ENCODE data around the gene RASSF5.
A peak's percentile ranks its signal among the peaks of the same experiment; 100 is the strongest.

RASSF5 gene

DNA sequence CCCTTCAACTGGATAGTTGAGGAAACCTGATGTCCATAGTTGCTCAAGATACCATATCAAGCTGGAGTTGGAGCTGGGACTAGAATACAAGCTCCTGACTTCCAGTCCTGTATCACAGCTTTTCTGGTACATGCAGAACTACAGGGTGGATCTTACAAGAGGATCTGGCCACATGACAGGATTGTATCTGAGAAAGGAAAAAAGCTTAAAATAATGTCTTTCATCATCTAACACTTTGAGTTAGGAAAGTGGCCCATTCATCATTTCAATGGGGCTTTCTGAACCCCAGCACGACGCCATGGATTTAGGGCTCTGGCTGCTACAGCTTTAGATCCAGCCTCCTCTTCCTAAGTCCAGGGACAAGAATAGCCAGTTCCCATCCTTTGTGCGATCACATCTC lies 46.9 kb downstream of the RASSF5 start:
- DNase-seq: no peak

- DNase-seq: no peak
Observed at GRCh38 chr1:206554701-206555472, 47.6 kb downstream of the RASSF5 start.

DNA sequence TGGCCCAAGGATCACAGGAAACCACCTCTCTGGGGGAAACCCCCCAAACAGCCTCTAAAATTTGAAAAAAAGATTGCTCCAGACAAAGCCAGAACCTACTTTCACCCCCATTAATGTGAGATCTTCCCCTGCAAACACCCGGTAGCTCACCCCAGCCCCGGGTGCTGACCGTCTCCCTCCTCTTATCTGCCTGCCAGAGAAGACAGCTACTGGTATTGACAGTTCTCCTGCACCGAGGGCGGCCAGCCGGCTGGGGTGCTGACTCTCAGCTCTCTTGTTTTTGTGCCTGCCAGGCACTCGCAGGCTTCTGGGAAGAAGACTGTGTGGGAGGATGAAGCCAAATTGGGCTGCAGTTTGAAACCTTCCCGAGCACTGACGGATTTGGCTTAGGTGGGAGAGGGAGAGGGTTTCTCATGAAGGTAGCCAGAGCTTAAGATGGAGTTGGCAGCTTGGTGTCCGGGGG lies 48.2 kb downstream of the RASSF5 start:
- DNase-seq: no peak

- DNase-seq: peak; percentile 47
Observed at GRCh38 chr1:206556047-206556749, 48.9 kb downstream of the RASSF5 start.

DNA sequence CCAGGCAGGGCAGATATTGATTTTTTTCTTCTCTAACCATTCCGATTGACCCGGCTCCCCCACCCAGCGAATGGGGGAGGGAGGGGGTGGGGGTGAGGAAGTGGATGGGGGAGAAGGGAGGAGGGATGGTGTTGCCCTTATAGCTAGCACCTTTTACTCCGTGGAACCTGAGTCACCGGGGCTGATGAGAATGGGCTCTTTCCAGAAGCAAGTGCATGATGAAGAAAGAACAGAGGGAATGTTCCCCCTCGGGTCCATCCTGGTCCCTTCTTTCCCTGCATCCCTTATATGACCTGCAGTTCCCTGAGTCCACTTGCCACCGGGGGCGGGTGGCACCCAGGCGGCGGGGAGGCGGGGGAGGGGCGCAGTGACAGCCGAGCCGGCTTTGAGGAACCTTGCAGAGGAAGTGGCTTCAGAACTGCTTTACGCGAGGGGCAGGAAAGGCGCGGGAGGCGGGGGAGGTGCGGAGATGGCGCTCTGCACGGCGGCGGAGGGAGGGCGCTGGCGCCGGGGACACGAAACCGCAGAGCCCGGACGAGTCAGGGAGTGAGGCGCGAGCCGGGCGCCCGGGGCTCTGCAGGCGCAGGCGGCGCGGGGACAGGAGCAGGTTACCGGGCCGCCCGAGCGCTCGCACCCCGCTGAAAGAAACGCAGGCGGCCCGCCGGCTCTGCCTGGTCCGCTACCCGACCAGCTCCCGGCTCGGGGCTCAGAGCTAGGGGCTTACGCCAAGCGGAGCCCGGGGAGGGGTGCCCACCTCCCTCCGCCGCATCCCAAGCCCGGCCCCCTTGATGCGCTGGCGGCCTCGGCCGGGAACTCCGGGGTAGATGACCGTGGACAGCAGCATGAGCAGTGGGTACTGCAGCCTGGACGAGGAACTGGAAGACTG lies 49.7 kb downstream of the RASSF5 start:
- peak; percentile 64 for DNase-seq

DNA sequence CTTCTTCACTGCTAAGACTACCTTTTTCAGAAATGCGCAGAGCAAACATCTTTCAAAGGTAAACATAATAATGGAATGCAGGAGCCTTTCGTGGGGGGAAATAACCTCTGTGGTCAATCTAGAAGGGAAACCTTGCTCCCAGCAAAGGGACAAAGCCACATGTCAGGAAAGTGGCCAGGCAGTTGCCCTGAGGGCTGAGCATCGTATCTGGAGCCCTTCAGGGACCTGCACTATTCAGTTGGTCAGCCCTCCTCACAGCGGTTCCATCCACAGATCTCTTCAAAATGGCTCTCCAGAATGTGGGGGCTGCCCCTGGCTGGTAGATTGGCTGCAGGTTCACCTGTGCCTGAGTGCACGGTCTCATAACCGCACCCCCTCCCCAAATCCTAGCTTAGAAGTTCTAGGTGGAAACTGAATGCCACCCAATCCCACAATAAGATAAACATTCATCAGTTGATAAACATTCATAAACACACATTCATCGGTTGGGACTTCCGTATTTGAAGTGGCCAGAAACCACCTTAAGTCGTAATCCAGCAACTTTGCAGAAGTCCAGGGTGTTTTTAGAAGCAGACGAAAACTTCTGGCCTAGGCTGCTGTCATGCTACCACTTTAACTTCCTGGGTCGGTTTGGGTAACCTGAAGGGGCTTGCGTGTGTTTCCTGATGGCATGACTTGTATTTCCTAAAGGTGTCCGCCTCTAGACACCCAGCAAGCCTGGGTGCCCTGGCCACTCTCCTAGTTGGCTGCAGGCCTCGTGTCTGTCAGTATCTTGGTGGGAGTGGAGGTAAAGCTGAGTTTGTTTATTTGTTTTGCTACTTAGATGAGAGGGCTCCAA lies 50.5 kb downstream of the RASSF5 start:
- DNase-seq: peak; percentile 49

DNA sequence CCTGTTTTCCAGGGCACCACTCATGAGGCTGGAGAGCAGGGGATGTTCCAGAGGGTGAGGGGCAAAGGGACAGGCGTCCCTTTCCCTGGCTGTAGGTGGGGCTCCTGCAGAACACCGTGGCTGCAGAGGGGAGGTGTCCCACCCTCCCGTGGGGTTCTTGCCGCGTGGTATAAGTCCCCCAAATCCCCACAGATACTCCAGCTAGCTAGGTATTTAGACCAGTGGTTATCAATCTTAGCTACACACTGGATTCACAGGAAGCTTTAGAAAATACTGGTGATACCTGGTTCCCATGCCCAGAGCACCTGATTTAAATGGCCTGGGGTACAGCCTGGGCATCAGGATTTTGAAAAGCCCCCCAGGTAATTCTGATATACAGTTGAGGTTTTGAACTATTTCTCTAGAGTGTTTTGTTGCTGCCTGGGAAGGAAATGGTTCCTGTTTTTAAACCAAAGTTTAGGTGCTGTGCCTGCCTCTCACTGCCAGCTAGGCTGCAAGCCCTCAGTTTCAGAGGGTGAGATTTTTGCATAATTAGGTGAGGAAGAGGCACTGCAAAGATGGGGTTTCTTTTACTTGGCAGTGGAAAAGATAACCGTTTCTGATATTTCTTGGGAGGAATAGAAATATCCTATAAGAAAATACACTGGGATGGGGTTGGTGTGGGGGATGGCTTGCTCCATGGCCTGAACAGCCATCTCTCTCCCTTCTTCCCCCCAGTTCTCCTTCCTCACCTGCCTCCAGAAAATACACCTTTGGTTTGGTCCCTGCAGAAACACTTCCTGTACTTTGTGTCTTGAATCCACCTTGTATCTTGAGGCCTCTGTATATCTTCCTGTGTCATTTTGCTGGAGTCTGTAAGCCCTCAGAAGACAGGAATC lies 51.7 kb downstream of the RASSF5 start:
- DNase-seq: no peak

DNA sequence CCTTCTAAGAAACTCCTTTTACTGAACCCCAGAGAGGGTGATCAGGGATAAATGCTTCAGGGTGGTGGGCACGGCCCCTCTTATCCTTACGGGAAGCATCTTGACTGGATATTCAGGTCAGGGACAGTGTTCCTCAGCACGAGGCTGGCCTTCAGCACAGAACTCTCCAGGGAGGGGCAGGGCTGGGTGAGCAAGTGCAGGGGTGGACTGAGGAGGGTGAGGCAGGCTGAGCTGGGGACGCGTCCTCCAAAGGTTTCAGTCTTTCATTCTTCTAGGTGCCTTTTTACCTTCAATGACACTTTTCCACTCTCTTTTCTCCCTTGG lies 52.3 kb downstream of the RASSF5 start:
- no peak for DNase-seq

DNA sequence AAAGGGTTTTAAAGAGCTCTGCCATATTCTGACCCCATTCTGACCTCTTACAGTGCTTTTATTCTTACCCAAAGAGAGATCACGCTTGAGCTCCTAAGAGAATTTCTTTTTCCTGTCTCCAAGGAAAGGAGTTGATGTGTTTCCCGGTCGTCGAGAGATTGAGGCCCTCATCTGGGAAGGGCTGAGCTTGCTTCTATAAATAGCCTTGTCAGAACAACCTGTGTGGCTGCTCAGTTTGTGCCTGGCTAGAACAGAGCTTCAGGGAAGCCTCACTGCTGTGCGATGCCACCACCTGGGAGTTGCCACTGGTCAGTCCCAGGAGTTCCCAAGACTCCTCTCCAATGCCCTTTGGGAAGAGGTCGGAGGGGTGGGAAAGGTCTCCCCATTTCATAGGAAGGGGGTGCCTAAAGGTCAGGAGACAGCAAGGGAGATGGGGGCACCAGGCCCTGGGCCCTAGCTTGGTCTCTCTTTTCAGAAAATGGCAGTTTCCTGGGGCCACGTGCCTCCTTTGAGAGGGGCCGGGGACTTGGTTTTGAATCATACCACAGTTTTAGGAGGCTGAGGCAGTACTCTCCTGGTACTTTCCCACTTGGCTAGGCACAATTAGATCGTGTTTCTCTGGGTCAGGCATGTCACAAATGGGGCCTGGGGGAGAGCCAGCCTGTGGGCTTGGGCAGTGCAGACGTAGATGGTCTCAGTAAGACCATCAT lies 52.8 kb downstream of the RASSF5 start:
- DNase-seq: peak; percentile 37

- no peak for DNase-seq
Observed at GRCh38 chr1:206563367-206564207, 56.3 kb downstream of the RASSF5 start.

- no peak for DNase-seq
Observed at GRCh38 chr1:206565995-206566394, 58.7 kb downstream of the RASSF5 start.

DNA sequence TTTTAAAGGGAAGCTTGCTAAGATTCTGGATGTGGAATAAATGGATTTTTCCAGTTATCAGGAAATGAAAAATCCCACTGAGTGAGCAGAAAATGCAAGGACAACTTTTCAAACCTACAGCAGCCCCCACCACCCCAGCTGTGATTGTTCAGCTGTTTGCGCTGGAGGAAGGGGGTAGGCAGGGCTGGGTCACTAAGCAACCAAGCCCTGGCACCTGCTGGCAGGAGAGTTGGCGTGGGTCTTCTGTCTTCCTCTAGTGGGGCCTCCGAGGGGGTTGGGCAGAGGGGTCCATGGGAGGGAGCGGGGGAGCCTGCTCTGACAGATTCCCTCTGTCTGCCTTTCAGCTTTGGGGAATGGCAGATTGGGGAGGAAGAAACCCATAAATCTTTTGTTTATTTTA lies 59.7 kb downstream of the RASSF5 start:
- peak; percentile 25 for DNase-seq

GRCh38 chr1:206568256-206568655 lies 60.9 kb downstream of the RASSF5 start:
- DNase-seq: no peak

GRCh38 chr1:206568779-206569352 lies 61.5 kb downstream of the RASSF5 start:
- DNase-seq: no peak

DNA sequence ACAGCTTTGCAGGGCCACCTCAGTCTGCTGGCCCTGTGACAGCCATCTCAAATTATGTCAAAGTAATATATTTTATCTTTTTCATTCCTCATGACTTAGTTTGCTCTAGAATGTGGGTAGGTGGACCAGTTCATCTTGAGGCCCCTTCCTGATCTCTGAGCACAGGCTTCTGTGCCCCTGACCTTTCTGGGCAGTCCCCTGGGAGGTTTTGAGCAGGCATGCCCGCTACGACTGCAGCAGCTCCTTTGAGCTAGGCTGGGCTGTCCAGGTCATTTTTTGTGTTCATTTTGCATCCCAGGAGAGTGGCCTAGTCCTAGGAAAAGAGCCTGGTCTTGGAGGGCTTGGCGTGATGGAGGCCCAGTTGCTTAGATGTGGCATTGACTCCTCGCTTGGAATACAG lies 62.2 kb downstream of the RASSF5 start:
- DNase-seq: no peak

- no peak for DNase-seq
Observed at GRCh38 chr1:206570529-206570928, 63.2 kb downstream of the RASSF5 start.

GRCh38 chr1:206572835-206573234 lies 65.5 kb downstream of the RASSF5 start:
- no peak for DNase-seq

DNA sequence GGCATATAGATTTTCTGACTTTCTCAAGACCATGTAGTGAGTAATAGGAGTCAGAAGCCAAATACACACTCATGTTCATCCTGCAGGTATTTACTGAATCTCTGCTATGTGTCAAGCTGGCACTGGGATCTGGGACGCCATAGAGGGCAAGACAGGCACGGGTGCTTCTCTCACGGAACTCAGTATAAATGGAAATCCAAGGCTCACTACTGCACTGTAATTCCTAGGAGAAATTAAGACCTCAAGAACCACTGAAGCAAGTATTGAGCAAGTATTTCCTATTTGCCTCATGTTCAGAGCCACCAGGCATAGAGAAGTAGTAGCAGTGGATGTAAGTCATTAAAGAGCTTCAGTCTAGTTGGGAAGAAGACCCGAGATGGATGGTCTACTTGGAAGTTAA lies 66.0 kb downstream of the RASSF5 start:
- DNase-seq: no peak

DNA sequence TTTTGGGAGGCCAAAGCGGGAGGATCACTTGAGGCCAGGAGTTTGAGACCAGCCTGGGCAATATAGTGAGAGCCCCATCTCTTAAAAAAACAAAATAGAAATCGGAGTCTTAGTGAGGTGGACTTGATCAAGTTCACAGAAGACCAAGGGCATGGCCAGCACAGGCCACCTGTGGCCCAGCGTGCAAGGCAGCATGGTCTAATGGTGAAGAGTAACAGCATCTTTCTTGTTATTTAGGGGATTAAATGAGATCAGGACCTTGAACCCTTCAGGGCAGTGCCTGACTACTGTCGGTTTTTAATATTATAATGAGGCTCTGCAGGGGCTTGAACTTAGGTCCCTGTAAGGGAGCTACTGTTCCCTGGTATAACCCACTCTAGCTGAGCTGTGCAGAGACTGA lies 66.4 kb downstream of the RASSF5 start:
- no peak for DNase-seq
